Measurements from ENCODE around the gene APCDD1L.
"Not testable (repeated sequence)": the region's sequence is repeated elsewhere in the genome, so short reads cannot be mapped to it uniquely, and the experiment has no call there.

- not testable (repeated sequence) for TF ChIP-seq CTCF, POLR2A (IDR thresholded peaks at IDR 0.05)
These were observed 100.4 kb downstream of the APCDD1L start for GRCh38 chr20:58414786-58415185.

All from breast epithelium (tissue), 3 donors.